Measurements from ENCODE around the gene TUBA1B. TPM values are rescaled to one million over a fixed set of nuclear protein-coding genes. Genes with fewer than 3 reads are reported as not detected.

TUBA1B gene
- polyA plus RNA-seq, 1 donor: 751 TPM

DNA sequence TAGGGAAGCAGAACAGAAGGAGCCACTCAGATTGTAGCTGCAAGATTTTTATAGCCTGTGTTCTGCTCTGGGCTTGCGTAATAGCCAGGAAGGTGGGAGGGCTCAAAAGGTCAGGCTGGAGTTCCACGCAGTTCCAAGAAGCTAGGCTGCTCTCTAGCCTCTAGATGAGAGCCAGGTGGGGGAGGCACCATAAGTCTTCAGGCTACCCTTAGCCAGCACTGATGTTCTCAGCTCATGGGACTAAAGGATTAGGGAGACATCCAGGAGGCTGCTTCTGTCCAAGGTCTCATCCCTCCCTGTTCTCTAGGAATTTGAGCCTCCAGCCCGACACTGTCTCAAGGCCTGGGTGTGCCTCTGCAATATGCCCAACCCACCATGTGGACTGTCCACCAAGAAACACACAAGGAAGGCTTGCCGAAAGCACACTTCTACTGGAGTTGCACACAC, 22.2 kb downstream of the TUBA1B start:
- no peaks in the 10 kb centered on the region for H3K27me3 ChIP-seq (ENCODE audit: control insufficient read depth, insufficient read depth, low read length)
- no peaks in the 10 kb centered on the region for H3K9me3 ChIP-seq (ENCODE audit: control insufficient read depth, low read depth, low read length)
- peak overlapping the region; percentile 95 for H3K4me3 ChIP-seq (ENCODE audit: low read length)
- DNase-seq: peak; percentile 81 to 92
- peaks cover 36% of the 10 kb centered on the region for H3K4me1 ChIP-seq (ENCODE audit: control insufficient read depth, insufficient read depth, low read length)
- peak overlapping the region; percentile 95 for H3K27ac ChIP-seq (ENCODE audit: low read length)
- H3K36me3 ChIP-seq (ENCODE audit: control insufficient read depth, insufficient read depth, low read length): peaks cover 29% of the 10 kb centered on the region
- WGBS (ENCODE audit: insufficient coverage, low lambda C conversion rate): no CpG with 5 or more reads among the region's 4 CpGs

DNA sequence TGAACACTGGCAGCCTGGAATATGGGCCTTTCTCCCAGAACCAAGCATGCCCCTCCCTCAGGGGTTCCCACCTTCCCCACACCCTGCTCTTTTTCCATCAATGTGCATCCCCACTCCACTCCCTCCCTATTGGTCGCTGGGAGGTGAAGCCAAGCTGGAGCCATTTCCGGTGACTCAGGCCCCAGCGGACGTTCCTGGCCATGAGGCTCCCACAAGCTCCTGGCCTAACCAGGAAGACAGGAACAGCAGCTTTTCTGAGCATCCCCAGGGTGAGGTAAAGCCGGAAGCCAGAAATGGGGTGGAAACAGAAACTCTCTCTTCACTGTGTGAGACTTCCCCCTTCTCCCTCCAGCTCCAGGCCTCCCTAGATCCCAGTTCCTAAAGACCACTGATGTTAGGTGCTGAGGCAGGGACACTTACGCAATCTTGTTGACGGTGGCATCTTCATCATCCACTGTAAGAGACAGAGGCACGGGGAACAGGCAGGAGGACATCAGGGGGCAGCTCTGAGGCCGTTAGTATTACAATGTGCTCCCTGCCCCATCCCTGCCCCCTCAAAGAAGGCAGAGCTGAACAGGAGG, 25.6 kb downstream of the TUBA1B start:
- no peak overlapping the region for H3K4me3 ChIP-seq (ENCODE audit: low read length)
- no peak for DNase-seq
- no peaks in the 10 kb centered on the region for H3K9me3 ChIP-seq (ENCODE audit: control insufficient read depth, low read depth, low read length)
- peaks cover 33% of the 10 kb centered on the region for H3K4me1 ChIP-seq (ENCODE audit: control insufficient read depth, insufficient read depth, low read length)
- H3K27me3 ChIP-seq (ENCODE audit: control insufficient read depth, insufficient read depth, low read length): no peaks in the 10 kb centered on the region
- H3K36me3 ChIP-seq (ENCODE audit: control insufficient read depth, insufficient read depth, low read length): peaks cover 63% of the 10 kb centered on the region
- H3K27ac ChIP-seq (ENCODE audit: low read length): no peak overlapping the region
- no CpG with 5 or more reads among the region's 9 CpGs for WGBS (ENCODE audit: insufficient coverage, low lambda C conversion rate)

DNA sequence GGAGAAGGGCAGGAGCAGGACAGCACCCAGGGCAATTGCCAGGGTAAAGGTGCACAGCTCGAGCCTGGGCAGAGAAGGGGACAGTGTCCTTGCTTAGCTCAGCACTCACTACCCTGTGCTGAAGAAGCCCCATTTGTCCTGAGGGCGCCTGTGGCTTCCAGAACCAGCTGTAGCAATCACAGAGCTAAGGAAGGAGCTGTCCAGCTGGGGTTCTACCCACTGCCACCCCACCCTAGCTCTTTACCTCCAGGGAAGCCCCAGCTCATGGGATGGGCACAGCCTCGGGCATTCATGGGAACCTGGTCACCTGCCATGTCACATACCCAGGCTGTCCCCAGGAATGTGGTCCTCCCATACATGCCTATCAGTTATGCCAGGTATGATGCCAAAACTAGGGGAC, 26.4 kb downstream of the TUBA1B start:
- no peak for DNase-seq
- Histone ChIP-seq H3K36me3 (ENCODE audit: control insufficient read depth, insufficient read depth, low read length) (peaks cover 70% of the 10 kb centered on the region), H3K4me1 (ENCODE audit: control insufficient read depth, insufficient read depth, low read length) (peaks cover 33% of the 10 kb centered on the region), H3K9me3 (ENCODE audit: control insufficient read depth, low read depth, low read length) (no peaks in the 10 kb centered on the region), H3K27me3 (ENCODE audit: control insufficient read depth, insufficient read depth, low read length) (no peaks in the 10 kb centered on the region), H3K27ac (ENCODE audit: low read length) (no peak overlapping the region), H3K4me3 (ENCODE audit: low read length) (no peak overlapping the region)
- WGBS (ENCODE audit: insufficient coverage, low lambda C conversion rate): no CpG with 5 or more reads among the region's 3 CpGs

DNA sequence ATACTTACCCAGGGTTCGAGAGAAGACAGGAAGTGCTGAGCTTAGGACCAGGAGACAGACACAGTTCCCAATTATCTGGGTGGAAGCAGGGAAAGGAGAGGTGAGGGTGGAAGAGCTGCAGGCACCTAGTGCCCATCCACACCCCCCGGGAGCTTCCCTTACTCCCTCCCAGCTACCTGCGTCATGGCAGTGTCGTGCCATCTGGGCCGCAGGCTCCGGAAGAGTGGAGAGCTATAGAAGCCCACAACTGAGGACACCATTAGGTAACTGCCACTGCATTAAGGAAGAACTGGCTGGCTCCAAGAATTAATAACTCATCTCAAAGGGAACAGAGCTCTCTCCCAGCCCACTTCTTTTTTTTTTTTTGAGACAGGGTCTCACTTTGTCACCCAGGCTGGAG, 30.8 kb downstream of the TUBA1B start:
- Histone ChIP-seq H3K27me3 (ENCODE audit: control insufficient read depth, insufficient read depth, low read length) (peaks cover under 1% of the 10 kb centered on the region), H3K27ac (ENCODE audit: low read length) (no peak overlapping the region), H3K36me3 (ENCODE audit: control insufficient read depth, insufficient read depth, low read length) (peaks cover 85% of the 10 kb centered on the region), H3K4me1 (ENCODE audit: control insufficient read depth, insufficient read depth, low read length) (no peaks in the 10 kb centered on the region), H3K9me3 (ENCODE audit: control insufficient read depth, low read depth, low read length) (no peaks in the 10 kb centered on the region), H3K4me3 (ENCODE audit: low read length) (no peak overlapping the region)
- no peak for DNase-seq
- WGBS (ENCODE audit: insufficient coverage, low lambda C conversion rate): no CpG with 5 or more reads among the region's 6 CpGs

DNA sequence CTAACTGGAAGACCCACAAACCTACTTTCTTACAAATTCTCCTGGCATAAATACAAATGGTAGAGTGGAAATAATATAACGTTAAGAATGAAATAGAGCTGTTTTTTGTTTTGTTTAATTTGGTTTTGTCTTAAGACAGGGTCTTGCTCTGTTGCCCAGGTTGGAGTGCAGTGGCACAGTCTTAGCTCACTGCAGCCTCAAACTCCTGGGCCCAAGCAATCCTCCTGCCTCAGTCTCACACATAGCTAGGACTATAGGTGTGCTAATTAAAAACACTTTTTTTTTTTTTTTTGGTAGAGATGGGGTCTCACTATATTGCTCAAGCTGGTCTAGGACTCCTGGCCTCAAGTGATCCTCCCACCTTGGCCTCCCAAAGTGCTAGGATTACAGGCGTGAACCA, 32.5 kb downstream of the TUBA1B start:
- H3K9me3 ChIP-seq (ENCODE audit: control insufficient read depth, low read depth, low read length): peaks cover 6% of the 10 kb centered on the region
- no peak overlapping the region for H3K27ac ChIP-seq (ENCODE audit: low read length)
- DNase-seq: no peak
- H3K4me1 ChIP-seq (ENCODE audit: control insufficient read depth, insufficient read depth, low read length): peaks cover 14% of the 10 kb centered on the region
- peaks cover 17% of the 10 kb centered on the region for H3K27me3 ChIP-seq (ENCODE audit: control insufficient read depth, insufficient read depth, low read length)
- WGBS (ENCODE audit: insufficient coverage, low lambda C conversion rate): no CpG with 5 or more reads among the region's 2 CpGs
- H3K36me3 ChIP-seq (ENCODE audit: control insufficient read depth, insufficient read depth, low read length): peaks cover 68% of the 10 kb centered on the region
- no peak overlapping the region for H3K4me3 ChIP-seq (ENCODE audit: low read length)

DNA sequence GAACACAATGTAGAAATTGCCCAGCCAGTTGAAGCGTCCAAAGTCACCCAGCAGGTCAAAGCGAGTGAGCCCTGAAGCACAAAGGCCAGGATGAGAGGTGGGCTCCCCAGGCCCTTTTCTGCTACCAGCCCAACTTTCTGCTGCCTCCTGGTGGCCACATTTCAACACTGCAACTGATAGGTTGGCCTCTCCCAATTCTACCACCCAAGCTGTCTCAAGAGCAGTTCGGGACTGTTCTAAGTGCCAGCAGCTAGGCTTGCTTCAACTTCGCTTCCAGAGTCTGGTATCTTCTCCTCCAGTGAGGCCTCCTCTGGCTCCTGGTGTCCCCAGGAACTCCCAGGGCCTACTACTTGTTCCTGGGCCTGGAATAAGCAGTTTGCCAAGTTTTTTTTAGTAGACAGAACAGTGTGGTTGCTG, 33.2 kb downstream of the TUBA1B start:
- Histone ChIP-seq H3K4me3 (ENCODE audit: low read length) (no peak overlapping the region), H3K27me3 (ENCODE audit: control insufficient read depth, insufficient read depth, low read length) (peaks cover 24% of the 10 kb centered on the region), H3K36me3 (ENCODE audit: control insufficient read depth, insufficient read depth, low read length) (peaks cover 62% of the 10 kb centered on the region), H3K9me3 (ENCODE audit: control insufficient read depth, low read depth, low read length) (peaks cover 6% of the 10 kb centered on the region), H3K4me1 (ENCODE audit: control insufficient read depth, insufficient read depth, low read length) (peaks cover 14% of the 10 kb centered on the region), H3K27ac (ENCODE audit: low read length) (no peak overlapping the region)
- WGBS (ENCODE audit: insufficient coverage, low lambda C conversion rate): no CpG with 5 or more reads among the region's 4 CpGs
- no peak for DNase-seq

DNA sequence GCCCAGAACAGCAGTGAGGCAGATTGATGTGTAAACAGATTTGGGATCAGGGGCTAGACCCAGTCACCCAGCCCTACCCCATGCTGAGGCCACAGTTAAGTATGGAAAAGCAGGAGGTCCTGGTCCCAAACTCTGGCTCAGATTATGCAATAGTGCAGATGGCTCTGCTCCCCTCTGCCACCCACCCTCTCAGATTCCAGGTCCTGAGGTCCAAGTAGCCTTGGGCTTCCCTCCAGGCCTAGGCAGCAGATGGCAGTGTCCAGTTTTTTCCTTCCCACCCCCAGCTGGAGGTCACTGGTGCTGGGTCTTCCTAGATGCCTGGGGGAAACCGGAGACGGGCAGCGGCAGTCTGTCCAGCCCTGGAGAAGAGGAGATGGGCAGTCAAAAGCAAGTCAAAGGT, 33.8 kb downstream of the TUBA1B start:
- no peak overlapping the region for H3K4me3 ChIP-seq (ENCODE audit: low read length)

DNA sequence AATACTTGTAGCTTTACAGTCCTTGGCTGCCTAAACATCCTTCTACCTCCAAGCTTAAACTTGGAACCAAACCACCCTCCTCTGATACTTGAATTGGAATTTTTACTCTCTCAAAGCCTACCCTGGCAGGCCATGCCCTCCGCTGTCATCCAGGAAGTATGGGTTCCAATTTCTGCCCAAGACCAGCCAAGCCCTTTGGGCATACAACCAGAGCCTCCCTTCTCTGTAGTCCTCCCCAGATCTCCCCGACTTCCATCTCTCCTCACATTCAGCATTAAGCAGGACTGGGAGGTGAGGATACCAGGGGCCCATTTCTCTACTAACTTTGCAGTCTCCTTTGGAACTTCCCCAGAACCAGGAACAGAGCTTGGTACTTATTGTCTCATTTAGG, 36.2 kb downstream of the TUBA1B start:
- WGBS (ENCODE audit: insufficient coverage, low lambda C conversion rate): no CpG with 5 or more reads among the region's 2 CpGs

More for the DNA sequence above, 33.8 kb downstream of the TUBA1B start:
- H3K9me3 ChIP-seq (ENCODE audit: control insufficient read depth, low read depth, low read length): peaks cover 6% of the 10 kb centered on the region
- DNase-seq: no peak
- H3K27me3 ChIP-seq (ENCODE audit: control insufficient read depth, insufficient read depth, low read length): peaks cover 30% of the 10 kb centered on the region
- no CpG with 5 or more reads among the region's 3 CpGs for WGBS (ENCODE audit: insufficient coverage, low lambda C conversion rate)
- no peak overlapping the region for H3K27ac ChIP-seq (ENCODE audit: low read length)
- peaks cover 14% of the 10 kb centered on the region for H3K4me1 ChIP-seq (ENCODE audit: control insufficient read depth, insufficient read depth, low read length)
- H3K36me3 ChIP-seq (ENCODE audit: control insufficient read depth, insufficient read depth, low read length): peaks cover 56% of the 10 kb centered on the region

DNA sequence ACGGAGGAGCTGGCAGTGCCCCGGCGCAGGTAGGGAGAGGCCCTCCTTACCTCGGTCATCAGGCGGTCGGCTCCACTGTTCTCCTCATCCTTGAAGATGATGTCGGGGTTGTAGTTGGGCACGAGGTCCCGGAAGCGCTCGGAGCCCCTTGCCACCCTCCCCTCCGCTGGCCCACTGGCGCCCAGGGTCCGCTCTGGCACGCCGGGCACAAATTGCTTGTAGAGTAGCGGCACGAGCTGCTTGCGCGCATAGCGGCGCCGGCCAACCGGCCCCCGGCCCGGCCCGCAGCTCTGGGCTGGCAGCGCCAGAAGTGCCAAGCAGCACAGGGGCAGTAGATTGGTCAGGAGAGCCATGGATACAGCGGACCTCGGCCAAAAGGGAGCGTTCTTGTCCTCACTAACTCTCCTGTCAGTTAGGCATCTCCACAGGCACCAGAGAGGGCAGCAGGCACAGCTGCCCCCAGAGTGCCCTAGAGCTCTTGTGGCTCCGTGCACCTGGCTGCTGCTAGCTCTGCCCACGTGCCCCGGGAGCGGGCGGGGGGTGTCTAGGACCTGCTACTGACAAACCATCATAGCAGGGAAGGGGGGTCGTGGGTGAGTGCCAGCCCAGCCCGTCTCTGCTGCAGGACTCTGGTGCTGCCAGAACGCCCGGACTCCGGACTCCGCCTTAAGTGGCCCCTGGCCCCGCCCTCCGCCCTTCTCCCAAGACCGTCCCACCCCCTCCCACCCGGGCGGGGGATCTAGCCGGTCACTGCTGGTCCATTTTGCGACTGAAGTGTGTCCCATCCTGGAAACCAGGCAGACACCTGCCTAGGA, 36.8 kb downstream of the TUBA1B start, which contains the start of gene DHH:
TSS of gene DHH (minus strand) at position 642 of the 815 bp plus-strand sequence. CDS start at position 353, 289 bp downstream.
- H3K4me1 ChIP-seq (ENCODE audit: control insufficient read depth, insufficient read depth, low read length): peaks cover 21% of the 10 kb centered on the region
- DNase-seq: peak in 1 of 2 donors; percentile 37
- peaks cover 12% of the 10 kb centered on the region for H3K9me3 ChIP-seq (ENCODE audit: control insufficient read depth, low read depth, low read length)
- no peak within 1 kb of the TSS for H3K27ac ChIP-seq (ENCODE audit: low read length)
- WGBS (ENCODE audit: insufficient coverage, low lambda C conversion rate): no CpG with 5 or more reads among the region's 49 CpGs
- H3K27me3 ChIP-seq (ENCODE audit: control insufficient read depth, insufficient read depth, low read length): peaks cover 60% of the 10 kb centered on the region
- H3K36me3 ChIP-seq (ENCODE audit: control insufficient read depth, insufficient read depth, low read length): peaks cover 26% of the 10 kb centered on the region
- H3K4me3 ChIP-seq (ENCODE audit: low read length): peak within 1 kb of the TSS; percentile 3

More for the DNA sequence above, 36.2 kb downstream of the TUBA1B start:
- Histone ChIP-seq H3K4me1 (ENCODE audit: control insufficient read depth, insufficient read depth, low read length) (peaks cover 21% of the 10 kb centered on the region), H3K27me3 (ENCODE audit: control insufficient read depth, insufficient read depth, low read length) (peaks cover 54% of the 10 kb centered on the region), H3K4me3 (ENCODE audit: low read length) (no peak overlapping the region), H3K9me3 (ENCODE audit: control insufficient read depth, low read depth, low read length) (peaks cover 9% of the 10 kb centered on the region), H3K36me3 (ENCODE audit: control insufficient read depth, insufficient read depth, low read length) (peaks cover 32% of the 10 kb centered on the region), H3K27ac (ENCODE audit: low read length) (no peak overlapping the region)
- no peak for DNase-seq

DNA sequence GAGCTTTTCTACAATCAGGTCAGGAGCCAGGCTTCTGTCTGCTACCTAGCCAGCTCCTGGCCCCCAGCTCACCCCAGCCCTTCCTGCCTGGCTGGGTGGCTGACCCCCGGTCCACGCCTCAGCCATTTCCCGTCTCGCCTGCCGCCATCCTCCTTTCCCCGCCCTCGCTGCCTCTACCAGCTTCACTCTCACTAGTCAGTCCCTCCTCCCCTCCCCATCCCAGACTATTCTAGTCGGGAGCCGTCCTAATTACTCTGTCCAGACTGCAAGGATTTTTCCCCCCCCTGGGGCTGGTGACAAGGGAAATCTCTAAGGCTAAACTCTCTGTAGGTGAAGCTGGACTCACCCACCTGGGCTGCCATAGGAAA, 37.4 kb downstream of the TUBA1B start:
- H3K27me3 ChIP-seq (ENCODE audit: control insufficient read depth, insufficient read depth, low read length): peaks cover 66% of the 10 kb centered on the region
- peaks cover 12% of the 10 kb centered on the region for H3K9me3 ChIP-seq (ENCODE audit: control insufficient read depth, low read depth, low read length)
- peaks cover 21% of the 10 kb centered on the region for H3K4me1 ChIP-seq (ENCODE audit: control insufficient read depth, insufficient read depth, low read length)
- DNase-seq: no peak
- WGBS (ENCODE audit: insufficient coverage, low lambda C conversion rate): no CpG with 5 or more reads among the region's 9 CpGs
- H3K4me3 ChIP-seq (ENCODE audit: low read length): no peak overlapping the region
- H3K27ac ChIP-seq (ENCODE audit: low read length): no peak overlapping the region
- H3K36me3 ChIP-seq (ENCODE audit: control insufficient read depth, insufficient read depth, low read length): peaks cover 22% of the 10 kb centered on the region
